Germinal center (tissue), 1 donor: Measurements from ENCODE around the gene SPDYE4.

Experiments used
- DNase-seq: peaks from one replicate; pipeline ENCODE4 v3.0.0; 2012; ENCODE audit warnings: mixed read lengths, low spot score

The SPDYE4 gene

GRCh38 chr17:8741366-8741765 lies 17.0 kb downstream of the SPDYE4 start:
- DNase-seq: no peak

- no peak for DNase-seq
Measured at GRCh38 chr17:8740486-8740885, 17.9 kb downstream of the SPDYE4 start.

- no peak for DNase-seq
Measured at GRCh38 chr17:8739097-8739496, 19.2 kb downstream of the SPDYE4 start.

GRCh38 chr17:8736796-8737195 lies 21.6 kb downstream of the SPDYE4 start:
- DNase-seq: no peak

GRCh38 chr17:8736362-8736761 lies 22.0 kb downstream of the SPDYE4 start:
- DNase-seq: no peak

GRCh38 chr17:8735336-8735939 lies 22.9 kb downstream of the SPDYE4 start:
- DNase-seq: no peak

GRCh38 chr17:8734876-8735275 lies 23.5 kb downstream of the SPDYE4 start:
- no peak for DNase-seq

- DNase-seq: no peak
Measured at GRCh38 chr17:8732406-8733085, 25.8 kb downstream of the SPDYE4 start.

GRCh38 chr17:8729860-8730259 lies 28.5 kb downstream of the SPDYE4 start:
- DNase-seq: no peak

- DNase-seq: no peak
Measured at GRCh38 chr17:8729421-8729820, 28.9 kb downstream of the SPDYE4 start.

GRCh38 chr17:8728971-8729370 lies 29.4 kb downstream of the SPDYE4 start:
- DNase-seq: no peak

- DNase-seq: no peak
Measured at GRCh38 chr17:8728251-8728938, 30.0 kb downstream of the SPDYE4 start.

- no peak for DNase-seq
Measured at GRCh38 chr17:8726941-8727555, 31.3 kb downstream of the SPDYE4 start.

- no peak for DNase-seq
Measured at GRCh38 chr17:8725881-8726876, 32.2 kb downstream of the SPDYE4 start.

- no peak for DNase-seq
Measured at GRCh38 chr17:8724451-8724850, 33.9 kb downstream of the SPDYE4 start.

GRCh38 chr17:8720596-8720995 lies 37.8 kb downstream of the SPDYE4 start:
- DNase-seq: no peak

- no peak for DNase-seq
Measured at GRCh38 chr17:8719291-8720246, 38.8 kb downstream of the SPDYE4 start.

- DNase-seq: no peak
Measured at GRCh38 chr17:8718001-8718563, 40.3 kb downstream of the SPDYE4 start.

- no peak for DNase-seq
Measured at GRCh38 chr17:8713878-8714277, 44.5 kb downstream of the SPDYE4 start.

- DNase-seq: no peak
Measured at GRCh38 chr17:8713315-8713714, 45.0 kb downstream of the SPDYE4 start.
